ENCODE measurements around the gene ATP2C1.

GRCh38 chr3:131031660-131032059 is 137.8 kb downstream of the ATP2C1 start:
- no peak for TF ChIP-seq CTCF (conservative IDR thresholded peaks at IDR 0.05; ENCODE audit: low read length)
- TF ChIP-seq EZH2phosphoT487 (IDR thresholded peaks at IDR 0.05; ENCODE audit: borderline replicate concordance) = no peak
